ENCODE results near the gene PFKFB1.

- TF ChIP-seq CTCF (IDR thresholded peaks at IDR 0.05) (no peak), ATF3 (CRISPR knock-in tag; conservative IDR thresholded peaks at IDR 0.05) (no peak), ZNF232 (CRISPR knock-in tag; IDR thresholded peaks at IDR 0.05) (no peak), NR2C2 (CRISPR knock-in tag; IDR thresholded peaks at IDR 0.05) (no peak), MAX (CRISPR knock-in tag; IDR thresholded peaks at IDR 0.05) (no peak)
Measured at GRCh38 chrX:54937416-54937815, 56.6 kb downstream of the PFKFB1 start.
